Inflammatory macrophage treated with lipopolysaccharide for 4 hours (primary cell): Measurements from ENCODE around the gene KLHL25.
"Not testable (repeated sequence)": the region's sequence is repeated elsewhere in the genome, so short reads cannot be mapped to it uniquely, and the experiment has no call there.

ENCODE experiments used
- DNase-seq: peaks from one replicate; pipeline ENCODE4 v3.0.0-alpha.2; 2020

KLHL25 gene

DNA sequence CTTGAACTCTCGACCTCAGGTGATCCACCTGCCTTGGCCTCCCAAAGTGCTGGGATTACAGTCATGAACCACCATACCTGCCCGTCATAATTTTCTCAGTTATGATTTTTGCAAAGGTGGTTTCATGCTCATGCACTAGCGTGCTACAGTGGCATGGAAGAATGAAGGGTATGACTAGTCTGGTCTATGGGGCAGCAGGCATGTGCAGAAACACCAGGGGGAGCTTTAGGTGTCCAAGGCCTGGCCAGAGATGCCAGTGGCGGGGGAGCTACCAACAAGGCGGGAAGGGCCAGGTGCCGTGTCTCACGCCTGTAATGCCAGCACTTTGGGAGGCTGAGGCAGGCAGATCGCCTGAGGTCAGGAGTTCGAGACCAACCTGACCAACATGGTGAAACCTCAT lies 7.9 kb upstream of the KLHL25 start:
- DNase-seq: not testable (repeated sequence)

DNA sequence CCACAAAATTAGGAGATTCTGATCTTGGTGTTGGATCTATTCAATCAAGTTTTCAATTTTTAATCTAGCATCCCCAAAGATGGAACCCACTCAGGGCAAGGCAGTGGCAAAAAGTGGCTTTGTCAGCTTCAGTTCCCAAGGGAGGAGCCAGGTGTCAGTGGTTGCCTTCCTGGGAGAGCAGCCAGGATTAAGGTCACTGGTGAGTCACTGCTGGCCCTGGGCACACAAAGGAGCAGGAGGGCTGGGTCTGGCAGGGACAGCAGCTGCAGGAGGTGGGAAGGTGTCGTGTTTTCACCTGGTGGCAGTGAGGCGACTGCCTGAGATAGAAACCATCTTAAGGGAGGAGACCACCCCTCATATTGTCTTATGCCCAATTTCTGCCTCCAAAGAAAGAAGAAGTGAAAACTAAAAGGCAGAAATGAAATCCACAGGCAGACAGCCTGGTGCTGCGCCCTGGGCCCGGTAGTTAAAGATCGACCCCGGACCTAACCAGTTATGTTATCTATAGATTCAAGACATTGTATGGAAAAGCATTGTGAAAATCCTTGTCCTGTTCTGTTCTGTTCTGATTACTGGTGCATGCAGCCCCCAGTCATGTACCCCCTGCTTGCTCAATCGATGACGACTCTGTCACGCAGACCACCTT lies 5.9 kb upstream of the KLHL25 start:
- no peak for DNase-seq

DNA sequence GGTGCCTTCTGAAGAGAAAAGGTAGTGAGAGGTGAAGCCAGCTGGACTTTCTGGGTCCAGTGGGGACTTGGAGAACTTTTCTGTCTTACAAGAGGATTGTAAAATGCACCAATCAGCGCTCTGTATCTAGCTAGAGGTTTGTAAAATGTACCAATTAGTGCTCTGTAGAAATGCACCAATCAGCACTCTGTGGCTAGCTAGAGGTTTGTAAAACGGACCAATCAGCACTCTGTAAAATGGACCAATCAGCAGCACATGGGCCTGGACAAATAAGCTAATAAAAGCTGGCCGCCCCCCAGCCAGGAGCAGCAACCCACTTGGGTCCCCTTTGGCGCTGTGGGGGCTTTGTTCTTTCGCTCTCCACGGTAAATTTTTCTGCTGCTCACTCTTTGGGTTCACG lies 1.6 kb upstream of the KLHL25 start:
- DNase-seq: not testable (repeated sequence)

DNA sequence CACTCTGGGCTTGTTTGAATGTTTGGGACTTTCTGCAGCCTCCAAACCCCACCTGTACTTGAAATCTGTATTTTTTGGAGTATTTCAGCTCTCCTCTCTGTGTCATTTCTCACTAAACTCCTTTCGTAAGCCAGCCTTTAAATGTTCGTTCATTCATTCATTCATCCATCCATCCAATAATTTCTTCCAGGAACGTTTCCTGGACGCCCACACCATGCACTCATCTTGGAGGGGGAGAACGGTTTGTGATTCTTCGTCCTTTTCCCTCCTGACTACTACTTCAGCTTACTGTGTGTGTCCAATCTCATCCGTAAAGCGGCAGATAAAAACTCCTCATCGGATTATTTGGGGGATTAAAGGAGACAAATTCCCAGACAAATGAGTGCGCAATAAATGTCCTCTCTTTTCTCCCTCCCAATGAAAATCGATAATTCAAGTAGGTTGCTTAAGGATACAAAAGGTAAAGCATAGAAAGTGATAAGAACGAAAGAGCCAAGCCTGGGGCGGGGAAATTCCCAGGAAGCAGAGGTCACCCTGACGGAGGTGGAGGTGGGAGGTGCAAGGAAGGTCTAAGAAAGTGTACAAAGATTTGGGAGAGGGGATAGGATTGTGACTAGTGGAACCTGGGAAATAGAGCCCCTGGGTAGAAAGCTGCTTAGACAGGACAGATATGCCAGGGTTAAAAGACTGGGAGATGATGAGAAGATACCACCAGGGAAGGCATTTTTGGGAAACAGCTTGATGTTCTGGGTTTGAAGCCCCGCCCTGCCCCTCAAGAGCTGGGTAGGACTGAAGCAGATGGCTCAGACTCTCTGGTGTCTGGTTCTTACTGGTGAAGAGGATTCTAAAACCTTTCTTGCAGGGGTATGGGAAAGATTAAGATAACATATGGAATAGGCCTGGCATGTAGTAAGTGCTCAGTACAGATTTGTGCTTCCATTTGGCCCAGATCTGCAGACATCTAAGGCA lies 896 bp upstream of the KLHL25 start:
- DNase-seq: no peak

DNA sequence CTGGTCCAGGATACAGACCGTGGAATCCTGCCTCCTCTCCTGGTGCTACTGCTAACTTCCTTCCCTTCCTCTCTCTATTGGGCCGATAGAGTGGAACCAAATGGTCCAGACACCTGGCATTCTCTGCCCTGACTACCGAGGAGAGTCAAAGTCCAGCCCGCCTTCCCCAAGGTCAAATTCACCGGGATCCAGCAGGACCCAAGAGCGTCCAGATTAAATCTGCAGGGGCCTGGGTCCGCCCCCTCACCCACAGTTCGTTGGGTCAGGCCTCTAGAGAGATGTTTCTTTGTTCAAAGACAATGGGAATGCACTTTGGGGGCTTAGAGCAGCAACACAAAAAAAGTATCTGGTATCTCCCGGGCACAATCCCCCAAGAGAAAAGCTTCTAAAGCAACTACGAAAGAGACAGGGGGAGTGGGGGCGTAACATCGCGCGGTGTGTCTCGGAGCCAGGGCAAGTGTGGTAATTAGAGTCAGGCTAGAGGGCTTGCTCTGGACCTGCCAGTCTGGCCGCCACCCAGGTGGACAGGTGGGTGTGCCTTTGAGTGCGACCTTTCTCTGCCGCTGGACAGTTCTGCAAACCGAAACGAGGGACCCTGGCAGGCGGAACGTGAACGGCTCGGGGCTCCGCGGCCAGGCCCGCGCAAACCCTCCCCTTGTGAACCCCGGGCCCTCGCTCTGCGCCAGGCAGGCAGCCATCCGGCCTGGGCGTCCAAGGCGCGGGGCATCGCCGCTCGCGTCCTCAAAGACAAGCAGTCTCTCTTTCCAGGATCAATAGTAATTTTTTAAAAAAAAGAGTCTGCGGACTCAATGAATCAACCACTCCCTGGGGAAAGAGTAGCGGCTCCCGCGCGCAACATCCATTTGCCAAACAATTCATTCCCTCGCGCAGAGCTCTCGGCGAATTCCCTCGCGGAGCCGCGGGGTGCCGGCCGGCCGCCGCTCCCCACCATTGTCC lies 806 bp downstream of the KLHL25 start:
- DNase-seq: no peak

DNA sequence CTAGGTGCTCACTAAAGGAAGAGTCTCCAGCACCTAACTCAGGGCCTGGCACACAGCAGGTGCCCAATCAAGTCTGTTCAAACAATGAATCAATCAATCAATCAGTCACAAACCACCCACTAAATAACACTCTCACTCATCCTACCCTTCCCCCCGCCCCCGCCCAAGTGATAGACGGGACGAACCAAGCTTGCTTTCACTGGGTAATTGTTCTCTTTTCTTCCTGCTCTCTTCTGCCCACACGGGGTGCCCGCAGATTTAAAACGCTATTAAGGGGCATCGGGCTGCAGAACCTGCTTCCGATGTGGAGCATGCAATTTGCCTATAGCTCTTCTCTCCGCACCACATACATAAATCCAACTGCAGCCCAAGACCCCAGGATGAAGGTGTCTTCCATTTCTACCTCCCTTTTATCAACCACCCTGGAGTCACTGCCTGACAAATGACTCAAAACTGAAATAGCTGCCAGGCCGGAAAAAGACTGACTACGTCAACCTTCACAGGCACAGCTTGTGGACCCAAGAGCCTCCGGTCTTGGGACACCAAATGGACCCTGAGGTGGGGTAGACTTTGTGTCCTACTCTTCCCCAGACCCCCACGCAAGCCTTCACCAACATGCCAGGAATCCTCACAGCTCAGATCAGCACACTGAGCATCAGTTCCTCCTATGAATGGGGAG lies 1.7 kb downstream of the KLHL25 start:
- DNase-seq: no peak

DNA sequence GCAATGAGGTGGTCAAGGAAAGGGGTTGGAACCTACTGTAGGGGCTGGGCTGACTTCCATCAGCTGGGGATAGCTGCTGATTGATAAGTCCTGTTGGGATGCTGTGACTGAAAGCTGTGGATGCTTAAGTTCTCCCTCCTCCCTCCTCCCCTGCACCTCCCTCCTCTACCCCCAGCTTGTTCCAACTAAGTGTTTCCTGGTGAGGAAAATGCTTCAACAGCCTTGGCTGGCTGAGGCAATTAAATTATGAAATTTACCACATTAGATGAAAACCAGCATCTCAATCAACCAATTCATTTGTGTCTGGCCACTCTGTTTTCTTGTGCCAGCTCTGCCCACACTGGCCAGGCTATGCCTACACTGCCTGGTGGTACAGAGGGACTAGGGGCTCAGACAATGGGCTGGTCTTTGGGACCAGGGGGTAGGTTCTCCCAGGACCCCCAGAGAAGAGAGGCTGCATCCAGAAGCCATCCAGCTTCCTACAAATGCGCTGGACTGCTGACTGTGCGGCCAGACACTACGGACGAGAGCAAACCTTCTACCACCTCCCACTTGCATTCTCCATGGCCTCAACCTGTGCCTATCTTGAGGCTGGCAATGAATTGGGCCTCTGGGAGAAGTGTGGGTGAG lies 2.5 kb downstream of the KLHL25 start:
- DNase-seq: no peak

DNA sequence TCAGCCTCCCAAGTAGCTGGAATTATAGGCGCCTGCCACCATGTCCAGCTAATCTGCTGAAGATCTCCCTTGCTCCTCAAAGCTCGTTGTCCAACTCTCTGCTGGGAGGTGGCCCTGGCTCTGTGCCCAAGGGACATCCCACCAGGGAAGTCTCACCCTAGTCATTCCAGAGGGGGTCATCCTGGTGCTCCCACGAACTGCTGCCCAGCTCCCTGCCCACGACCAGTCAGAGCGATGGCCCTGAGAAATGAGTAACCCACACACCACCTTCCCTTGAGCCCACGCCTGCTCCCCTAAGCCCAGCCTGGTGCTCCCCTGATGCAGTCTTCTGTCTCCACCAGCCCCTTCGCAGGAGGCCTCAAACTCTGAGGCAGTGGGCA lies 5.2 kb downstream of the KLHL25 start:
- DNase-seq: no peak

DNA sequence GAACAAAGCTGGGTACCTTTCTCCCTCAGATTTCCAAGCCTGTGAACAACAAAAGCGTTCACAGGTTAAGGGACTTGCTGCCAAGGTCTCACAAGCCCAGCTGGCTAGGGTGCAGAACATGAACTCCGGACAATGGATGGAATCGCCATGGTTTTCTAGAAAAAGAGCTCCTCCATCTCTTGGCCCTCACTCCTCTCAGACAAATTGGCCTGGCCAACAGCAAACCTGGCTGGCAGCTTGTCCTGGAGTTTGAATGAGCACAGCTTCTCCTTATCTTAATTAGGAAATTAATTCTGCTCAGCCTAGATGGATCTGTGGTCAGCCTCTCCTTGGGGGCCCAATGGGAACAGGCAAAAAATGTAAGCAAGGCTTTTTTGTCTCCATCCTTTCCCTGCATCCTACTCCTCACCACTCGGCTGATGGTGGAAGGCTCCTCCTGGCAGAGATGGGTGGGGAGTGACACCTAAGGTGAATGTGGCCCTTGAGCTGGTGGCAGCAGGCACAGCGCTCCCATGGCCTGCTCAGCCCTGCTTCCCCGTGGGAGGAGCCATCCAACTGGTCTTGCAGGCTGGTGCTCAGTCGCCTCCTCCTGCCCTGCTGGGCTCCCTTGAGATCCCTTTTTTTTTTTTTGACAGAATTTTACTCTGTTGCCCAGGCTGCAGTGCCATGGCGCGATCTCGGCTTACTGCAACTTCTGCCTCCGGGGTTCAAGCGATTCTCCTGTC lies 5.8 kb downstream of the KLHL25 start:
- DNase-seq: no peak

DNA sequence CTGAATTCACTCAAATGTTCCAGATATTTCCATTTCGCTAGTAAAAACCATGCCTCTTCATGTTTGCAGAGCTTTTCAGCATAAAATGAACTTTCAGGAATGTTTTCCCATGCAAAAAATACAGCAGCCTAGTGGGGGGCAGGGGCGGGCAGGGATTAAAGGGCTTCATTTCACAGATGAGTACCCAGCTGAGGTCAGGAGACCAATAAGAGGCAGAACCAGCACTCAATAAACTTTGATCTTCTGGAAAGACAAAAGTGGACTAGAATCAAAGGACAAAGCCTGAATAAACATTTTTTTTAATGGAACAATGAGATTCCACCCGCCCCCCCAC lies 8.0 kb downstream of the KLHL25 start:
- no peak for DNase-seq

DNA sequence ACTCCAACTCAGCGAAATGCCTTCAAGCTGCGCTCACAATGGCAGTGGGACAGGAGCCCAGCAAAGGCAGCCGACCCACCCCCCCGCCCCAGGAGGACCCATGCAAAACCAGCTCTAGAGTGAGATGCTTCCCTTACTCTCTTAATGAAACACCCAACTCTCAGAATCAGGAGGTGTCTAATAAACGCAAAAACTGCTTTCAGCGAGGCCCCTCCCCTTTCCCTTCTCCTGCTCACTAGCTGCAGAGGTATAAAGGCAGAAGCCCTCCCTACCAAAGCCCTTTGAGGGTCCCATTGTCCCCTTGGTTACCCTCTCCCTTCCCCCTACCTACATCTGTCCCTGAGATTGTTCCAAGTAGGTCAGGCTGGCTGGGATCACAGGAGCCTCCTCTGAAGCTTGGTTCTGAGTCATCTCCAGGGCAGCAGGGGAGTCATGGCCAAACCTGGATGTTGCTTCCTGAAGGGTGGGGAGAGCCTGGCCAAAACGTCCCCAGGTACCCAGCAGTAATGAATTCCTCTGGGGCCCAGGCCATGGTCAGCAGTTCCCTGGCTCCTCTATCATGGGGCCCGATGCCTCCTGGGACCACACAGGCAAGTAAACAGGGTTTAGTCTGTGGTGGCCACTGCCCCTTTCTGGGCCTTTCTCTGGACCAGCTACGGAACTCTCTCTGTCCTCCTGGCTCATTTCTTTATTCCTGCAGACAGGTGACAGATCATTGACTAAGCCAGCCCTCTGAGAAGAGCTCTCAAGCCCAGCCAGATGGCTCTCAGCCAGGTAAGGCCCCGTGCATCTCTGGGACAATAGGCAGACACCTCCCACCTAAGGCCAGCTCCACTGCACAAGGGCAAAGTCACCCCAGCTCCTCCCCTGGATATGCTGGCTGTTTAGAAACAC lies 8.6 kb downstream of the KLHL25 start:
- DNase-seq: no peak

DNA sequence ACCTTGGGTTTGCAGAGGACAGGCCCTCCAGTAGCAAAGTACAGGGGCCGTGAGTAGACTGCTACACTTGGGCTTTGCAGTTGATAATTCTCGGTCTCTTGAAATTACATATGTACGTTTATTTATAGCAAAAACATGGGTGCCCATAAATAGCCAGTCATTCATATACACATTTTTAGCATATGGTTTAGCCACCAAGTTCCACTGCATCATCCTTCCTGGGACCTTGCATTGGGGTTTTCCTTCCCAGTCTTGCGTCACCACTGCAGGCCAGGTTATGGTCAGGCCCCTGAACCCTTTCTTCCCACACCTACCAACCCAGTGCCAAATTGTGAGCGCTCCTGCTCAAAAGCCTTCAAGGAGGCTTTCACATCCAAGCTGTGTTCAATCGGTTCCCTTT lies 12.7 kb downstream of the KLHL25 start:
- DNase-seq: no peak

DNA sequence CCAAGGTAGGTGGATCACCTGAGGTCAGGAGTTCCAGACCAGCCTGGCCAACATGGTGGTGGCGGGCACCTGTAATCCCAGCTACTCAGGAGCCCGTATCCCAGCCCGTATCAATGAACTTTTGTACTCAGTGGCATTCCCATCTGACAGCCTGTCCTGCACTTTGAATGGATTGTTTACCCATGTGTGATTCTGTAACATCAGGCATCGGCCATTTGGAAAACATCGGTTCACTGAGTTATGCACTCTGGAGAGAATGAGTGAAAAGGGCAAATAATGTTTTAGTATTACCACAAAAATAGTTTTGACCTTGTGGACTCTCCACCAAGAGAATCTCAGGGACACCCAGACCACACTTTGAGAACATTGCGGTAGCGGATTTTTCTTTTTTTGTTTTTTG lies 13.6 kb downstream of the KLHL25 start:
- DNase-seq: no peak

DNA sequence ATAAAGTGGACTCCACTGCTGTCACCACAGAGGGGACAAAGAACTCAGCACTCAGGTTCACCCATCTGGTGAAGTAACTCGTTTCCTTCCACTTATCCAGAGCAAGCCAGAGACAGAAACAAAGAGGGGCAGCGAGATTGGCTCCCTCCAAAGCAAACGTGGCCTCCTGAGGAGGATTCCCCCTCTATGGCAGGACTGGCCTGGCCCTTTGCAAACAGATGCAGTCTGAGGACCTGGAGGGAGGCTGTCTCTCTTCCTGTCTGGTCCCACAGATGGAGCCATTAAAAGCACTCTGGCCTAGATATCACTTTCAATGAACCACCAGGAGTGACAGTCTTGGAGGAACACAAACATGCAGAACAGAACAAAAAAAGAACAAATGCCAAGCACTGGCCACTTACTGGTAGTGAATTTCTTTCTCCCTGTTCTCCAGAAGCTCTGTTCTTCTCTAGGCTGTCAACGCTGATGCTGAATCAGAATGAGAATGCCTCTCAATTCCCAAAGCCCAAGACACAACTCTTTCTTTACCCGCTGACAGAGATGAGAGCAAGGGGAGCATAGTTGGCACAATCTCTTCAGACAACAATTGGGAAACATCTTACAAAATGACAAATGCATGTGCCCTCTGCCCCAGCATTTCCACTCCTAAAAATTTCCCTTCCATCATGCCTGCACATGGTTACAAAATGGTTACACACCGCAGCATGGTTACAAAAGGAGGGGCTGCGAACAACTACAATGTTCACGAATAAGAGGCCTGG lies 14.3 kb downstream of the KLHL25 start:
- DNase-seq: no peak

DNA sequence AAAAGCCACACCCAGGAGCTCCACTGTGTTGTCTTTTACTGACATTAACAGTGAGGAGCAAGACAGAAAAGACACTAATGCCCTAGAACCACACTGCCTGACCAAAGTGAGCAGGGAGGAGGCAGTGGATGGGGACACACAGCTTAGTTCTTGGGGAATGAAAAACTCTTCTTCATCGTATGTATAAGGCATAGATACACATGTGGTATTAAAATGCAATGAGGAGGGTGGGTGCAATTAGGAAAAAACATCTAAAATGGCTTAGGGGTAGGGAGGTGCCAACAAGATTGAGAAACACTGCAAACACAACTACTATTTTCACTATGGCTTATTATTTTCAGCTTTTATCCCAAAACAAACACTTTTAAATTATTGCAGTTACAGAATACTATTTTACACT lies 15.5 kb downstream of the KLHL25 start:
- no peak for DNase-seq

DNA sequence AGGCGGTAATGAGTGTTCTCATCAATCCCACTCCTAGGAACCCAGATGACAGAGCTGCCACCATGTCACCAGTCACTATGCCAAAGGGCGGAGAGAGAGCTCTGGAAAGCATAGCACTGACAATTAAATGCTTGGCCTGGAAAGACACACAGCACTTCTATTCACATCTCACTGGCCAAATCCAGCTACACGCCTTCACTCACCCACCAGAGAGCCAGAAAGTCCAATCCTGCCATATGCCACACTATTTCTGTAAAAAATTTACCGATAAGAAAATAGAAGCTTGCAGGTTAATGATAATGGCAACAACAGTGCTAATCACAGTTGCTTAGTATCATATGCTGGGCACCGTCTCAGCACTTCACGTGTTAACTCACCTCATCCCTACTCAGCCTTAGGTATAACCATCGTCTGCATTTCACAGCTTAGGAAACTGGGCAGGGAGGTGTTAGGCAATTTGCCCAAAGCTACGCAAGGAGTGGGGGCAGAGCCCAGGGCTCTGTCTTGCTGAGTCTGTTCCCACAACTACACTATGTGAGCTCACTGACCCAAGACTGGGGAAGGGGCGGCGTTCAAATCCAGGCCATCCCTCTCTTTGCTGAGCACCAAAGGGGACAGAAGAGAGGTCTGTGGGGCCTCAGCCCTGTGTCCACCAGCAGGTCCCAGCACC lies 16.5 kb downstream of the KLHL25 start:
- DNase-seq: no peak

DNA sequence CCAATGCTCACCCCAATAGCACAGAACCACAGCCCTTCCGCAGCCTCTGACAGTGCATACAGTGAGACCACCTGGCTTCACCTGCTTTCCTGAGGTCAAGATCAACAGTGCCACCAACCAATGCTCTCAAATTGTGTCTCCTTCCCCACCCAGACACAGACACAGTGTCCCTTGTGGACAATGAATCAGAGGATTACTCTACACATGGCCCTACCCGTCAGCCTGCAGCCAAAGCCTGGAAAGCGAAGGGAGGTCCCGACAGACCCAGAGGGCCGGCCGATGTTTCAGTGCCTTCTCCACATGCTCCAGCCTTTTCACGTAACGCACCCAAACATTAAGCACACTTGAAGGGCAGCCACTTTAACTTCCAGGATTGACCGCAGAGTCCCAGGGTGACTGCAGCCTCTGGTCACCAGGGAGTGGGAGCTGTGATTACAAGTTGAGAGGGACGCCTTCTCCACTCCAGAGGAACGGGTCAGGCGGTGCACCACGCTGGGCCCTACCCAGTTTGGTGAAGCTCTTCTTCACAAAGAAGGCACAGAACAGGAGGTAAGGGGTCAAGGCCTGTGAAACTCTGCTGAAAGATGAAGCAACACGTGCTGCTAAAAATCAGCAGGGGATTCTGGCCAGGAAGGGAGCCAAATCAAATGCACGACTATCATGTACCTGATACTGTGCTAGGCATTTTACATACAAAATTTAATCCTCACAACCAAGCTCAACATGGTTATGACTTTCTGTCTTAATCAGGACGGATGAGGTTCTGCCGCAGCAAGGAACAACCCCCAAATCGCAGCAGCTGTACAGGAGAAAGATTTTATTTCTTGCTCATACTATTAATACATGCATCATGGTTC lies 17.2 kb downstream of the KLHL25 start:
- DNase-seq: no peak

DNA sequence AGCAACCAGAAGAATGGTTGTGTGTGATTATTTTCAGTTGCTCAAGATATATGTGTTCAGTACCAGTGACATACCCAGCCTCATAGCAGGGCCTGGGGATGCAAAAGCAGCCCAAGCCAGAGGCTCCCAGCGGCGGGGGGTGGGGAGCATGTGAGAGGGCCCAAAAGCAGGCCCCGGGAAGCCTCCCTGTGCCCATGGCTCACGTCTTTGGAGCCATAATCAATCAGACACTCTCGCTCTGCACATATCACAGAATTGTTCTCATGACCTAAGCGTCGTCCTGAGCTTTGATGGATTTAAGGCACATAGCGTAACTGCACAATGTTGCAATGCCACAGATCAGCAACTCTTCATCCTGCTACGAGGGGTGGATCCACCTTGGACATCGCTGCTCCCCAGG lies 20.8 kb downstream of the KLHL25 start:
- DNase-seq: no peak
